HuH-7.5 (cell line): ENCODE measurements around the gene NPHP1.
A peak's percentile ranks its signal among the peaks of the same experiment; 100 is the strongest.
"Not testable (repeated sequence)": the region's sequence is repeated elsewhere in the genome, so short reads cannot be mapped to it uniquely, and the experiment has no call there.

Experiments
- DNase-seq: peaks from one replicate; pipeline ENCODE4 v3.0.0; 2011; ENCODE audit warnings: low spot score

NPHP1 gene

DNA sequence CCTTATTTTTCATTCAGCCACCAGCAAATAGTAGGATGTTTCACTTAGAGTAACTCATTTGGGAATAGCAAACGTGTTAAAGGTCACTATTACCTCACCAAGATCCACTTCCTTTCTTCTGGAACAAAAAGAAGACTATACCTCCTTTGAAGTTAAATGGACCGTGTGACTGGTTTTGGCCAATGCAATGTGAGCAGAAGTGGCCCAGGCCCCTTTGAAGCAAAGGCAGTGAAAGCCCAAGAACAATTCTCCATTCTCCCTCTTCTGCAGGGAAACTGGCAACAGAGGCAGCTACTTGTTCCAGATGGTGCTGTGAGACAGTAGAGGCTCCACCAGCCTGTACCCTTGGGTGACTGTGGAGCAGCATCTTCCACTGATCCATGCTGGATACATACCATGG is 77.9 kb downstream of the NPHP1 start:
- DNase-seq, result no peak

DNA sequence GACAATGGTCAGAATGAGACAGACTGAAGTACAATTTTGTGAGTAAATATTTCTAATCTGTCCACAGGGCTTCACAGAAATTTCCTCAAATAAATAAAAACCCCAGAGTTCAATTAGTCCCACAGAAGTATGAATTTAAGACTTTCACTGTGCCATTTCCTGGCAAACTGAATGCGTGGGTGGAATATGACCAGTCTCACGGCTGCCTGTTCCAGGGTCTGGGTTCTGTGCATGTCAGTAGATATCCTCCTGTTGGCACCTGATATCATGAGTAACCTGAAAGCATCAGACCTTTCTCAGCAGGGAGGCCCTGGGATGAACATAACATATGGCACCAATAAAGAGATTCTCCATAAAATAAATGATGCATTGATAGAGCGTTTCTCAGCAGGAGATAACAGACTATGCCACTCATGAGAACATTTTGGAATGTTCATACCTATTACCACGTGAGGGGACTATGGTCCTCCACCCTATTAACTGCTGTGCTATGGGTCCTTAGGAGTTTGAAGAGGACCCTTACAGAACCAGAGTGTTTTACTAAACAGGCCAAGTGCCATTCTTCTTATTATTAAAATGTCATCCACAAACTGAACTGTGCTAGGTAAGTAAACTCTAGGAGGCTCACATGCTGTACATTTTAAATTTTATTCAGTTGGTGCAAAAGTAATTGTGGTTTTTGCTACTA is 78.6 kb downstream of the NPHP1 start:
- no peak for DNase-seq

DNA sequence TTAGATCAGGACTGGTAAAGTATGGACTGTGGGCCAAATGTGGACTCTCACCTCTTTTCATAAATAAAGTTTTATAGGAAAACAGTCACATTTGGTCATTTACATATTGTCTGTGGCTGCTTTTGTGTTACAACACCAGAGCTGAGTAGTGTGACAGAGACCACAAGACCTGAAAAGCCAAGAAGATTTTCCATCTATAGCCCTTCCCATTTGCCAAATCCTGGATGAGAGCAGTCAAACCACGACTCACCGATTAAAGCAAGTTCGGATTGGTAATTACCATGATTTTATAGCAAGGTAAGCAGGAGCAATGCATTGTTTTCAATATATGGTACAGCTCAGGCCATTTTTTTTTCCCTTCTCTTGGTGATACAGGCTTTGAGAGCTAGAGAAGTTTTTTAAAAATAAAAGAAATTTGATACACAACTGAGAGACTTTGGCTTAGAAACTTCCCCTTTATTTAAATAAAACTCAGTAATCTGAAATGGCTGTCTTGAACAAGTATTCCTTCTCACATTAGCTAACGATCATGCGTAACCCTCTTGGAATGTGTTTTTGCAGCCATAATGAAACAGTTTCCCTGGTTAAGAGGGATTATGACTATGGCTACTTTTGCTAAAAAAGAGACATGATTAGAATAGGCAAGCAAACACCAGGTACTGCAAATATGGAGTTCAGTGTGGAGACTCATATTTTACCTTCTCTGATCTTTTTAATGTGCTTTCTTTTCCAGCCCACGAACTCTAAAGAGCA is 79.7 kb downstream of the NPHP1 start:
- DNase-seq, result no peak

DNA sequence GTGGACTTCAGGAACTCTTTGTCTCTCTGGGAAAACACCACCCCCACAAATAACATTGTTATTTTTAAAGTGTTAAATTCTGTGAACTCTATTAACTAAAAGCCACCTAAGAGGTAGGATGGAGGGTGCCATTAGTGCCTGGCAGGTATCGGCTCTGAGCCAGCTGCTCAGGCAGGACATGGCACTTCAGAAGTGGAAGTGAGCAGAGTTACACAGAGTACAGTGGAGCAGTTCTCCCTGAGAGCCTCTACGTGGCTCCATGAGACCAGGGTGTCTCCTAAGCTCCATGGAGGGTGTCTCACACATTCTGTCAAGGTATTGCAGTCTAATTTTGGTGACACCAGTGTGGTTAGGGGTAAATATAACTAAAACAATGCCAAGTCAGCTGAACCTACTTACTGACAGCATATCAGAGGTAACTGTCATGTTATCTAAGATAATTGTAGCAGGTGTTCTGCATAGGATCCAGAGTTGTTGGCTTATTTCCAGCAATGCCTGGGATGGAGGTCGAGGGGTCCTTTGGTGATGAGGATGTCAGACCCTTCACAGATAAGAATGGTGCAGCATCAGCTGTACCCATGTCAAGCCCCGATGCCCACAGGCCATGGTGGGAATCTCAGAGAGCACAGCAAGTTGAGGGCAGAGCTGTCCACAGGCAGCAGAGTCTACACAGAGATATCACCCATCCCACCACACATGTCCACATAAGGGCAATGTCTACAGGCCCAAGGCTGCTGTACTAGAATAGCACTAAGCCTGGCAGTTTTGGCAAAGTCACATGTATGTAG is 80.6 kb downstream of the NPHP1 start:
- no peak for DNase-seq

DNA sequence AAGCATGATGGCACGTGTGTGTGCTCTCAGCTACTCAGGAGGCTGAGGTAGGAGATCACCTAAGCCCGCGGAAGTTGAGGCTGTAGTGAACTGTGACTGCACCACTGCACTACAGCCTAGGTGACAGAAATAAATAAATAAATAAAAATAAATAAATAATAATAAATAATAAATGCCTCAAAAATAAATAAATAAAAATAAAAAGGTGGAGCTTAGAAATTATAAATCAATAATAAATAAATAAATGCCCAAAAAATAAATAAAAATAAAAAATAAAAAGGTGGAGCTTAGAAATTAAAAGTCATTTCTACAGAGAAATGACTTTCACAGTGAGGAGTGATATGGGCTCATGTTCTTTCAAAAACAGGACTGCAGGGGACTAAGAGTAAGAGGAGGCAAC is 83.2 kb downstream of the NPHP1 start:
- no peak for DNase-seq

DNA sequence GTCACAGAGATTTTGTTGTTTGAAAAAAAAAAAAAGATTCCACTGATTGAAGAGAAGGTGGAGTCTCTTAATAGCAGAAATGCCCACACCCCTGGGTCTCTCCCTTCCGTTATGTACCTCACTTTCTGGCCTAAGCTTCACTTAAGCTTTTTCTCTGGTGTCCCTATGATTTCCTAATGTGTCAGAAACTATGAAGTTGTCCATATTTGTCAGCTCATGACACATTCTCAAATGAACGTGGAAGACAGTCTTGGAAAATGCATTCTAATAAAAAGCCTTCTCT is 83.8 kb downstream of the NPHP1 start:
- no peak for DNase-seq

DNA sequence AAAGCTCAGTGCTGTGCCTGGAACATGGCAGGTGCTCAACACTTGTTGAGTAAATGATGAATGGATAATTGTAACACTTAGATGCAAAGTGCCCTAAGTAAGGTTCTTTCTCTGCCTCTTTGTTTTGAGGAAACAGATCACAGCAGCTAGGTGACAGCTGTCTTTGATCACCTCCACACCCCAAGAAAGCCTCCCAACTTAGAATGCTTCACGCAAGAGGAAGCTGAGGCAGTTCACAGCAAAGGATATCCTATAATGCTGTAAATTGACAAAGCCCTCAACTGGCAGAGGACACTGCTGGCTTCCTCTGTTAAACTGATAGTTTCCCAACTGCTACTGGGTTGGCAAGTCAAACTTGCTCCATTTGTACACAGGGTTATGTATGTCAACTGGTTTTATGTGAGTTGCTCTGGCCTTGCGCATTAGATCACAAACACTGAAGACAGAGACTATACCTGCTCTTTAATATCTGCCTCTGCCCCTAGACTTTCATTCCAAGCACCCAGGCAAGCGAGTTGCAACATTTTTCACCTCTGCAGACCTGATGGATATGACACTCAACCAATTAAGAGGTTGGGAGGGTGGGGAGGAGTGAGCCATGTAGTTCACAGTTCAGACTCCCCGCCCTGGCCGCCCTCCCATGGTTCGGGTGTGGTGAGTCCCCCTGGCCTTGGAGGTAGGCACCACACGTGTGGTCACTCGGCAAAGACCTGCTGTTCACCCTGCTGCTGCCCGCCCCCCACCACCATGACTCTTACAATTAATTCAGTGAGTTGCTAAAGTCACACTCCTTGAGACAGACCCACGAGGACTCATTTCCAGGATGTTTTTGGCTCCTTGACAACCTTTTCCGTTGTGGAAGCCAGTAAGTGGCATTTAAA is 84.4 kb downstream of the NPHP1 start:
- DNase-seq, result no peak

DNA sequence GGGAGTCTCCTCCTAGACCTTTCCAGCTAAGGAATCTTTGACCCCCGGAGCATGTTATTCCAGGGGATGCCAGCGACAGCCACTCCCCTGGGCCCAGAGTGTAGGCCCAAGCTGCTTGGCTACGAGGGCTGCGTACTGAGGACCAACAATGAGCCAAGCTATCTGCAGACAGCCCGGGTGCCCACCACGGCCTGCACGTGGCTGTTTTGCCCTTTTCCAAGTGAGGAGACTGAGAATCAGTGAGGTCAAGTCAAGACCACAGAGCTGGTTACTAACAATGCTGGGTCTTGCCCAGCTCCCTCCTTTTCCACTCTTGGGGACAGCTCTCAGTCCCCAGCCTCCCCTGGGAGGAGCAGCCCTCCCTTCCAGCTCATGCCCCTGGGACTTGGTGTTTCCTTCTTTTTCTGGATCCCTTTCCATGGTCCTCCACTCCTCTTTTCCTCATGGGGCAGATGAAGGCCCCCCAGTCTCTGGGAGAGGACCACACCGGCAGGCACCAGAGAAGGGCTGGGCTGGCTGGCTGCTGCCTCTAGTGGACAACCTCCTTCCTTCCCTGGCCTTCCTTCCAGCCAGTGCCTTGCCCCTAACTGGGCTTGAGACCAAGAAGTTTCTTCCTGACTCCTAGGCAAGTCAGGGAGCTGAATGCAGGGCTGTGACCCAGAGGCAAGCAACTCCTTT is 88.6 kb downstream of the NPHP1 start:
- DNase-seq, result peak; percentile 57

DNA sequence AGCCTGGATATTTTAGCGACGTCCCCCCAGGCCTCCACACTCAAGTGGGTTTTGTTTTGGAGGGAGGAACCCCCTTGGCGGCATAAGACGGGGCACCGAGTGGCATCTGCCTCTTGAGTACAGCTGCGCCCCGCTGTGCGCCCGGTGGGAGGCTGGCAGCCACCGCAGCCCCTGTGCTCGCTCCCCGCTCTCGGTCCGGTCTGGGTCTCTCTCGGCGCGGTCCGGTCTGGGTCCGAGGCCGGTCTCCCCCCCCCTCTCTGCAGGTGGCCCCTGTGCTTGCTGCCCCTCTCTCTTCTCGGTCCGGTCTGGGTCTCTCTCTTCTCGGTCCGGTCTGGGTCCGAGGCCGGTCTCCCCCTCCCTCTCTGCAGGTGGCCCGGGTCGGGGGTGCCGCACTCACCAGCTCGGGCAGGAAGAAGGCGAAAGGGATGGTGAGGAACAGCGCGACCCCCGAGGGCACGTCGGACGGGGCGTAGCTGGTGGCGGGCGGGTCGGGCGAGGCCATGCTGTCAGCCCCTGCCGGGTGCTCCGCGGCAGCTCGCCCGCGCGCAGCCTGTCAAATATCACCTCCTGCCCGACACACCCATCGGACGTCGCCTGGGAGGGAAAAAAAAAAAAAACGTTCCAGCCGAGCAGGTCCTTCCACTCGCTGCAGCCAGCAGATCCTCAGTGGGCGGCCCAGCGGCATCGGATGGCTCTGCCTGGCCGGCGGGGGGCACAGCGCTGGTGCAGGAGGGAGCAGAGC is 89.4 kb downstream of the NPHP1 start, which contains the start of gene MALL:
Gene MALL, minus strand, starts transcription at position 532 of the 742 bp plus-strand sequence. Its CDS starts 30 bp downstream, at position 502.
- peak; percentile 59 for DNase-seq

DNA sequence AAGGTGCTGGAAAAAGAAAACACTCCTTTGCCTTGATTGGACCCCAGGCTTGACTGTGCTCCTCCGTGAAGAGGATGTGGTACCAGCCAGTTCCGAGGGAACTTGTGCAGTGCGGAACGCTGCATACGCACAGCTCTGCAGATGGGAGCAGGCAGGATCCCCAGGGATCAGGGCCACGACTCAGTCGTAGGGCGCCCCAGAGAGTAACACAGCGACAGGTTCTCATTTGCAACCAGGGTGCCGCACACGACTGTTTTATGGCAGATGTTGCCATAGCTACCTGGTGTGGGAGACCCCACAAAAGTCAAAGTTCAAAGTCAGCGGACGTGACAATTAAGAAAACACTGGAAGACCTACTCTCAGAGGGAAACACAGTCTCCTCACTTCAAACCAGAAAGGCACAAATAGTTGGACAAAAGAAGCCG is 90.0 kb downstream of the NPHP1 start:
- no peak for DNase-seq

DNA sequence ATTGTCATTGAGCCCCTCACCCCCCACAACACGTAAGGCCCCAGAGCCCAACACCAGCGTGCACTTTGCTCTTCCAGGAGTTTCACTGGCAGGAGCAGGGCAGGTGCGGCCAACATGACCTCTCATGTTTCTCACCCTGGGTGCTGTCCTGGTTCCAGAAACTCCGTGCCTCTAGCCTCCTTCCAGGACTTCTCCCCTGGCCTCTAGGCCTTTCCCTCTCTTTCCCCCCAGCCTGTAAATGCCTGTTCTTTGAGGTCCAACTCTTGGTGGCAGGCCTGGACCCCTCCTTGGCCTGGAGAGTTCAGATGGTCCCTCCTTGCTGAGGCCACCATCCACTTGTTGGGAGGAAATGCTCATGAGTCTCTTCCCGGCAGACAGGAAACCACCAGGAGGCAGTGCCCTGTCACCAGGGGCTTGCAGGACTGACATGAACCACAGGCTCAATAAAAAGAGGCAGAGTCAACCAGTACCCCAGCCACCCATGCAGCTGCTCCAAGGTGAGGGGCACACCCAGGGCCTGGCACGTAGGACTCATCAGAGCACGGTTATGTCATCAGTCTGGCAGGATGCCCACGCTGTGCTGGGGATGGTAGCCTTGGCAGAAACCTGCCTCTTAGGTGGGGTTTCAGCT is 90.7 kb downstream of the NPHP1 start:
- no peak for DNase-seq

DNA sequence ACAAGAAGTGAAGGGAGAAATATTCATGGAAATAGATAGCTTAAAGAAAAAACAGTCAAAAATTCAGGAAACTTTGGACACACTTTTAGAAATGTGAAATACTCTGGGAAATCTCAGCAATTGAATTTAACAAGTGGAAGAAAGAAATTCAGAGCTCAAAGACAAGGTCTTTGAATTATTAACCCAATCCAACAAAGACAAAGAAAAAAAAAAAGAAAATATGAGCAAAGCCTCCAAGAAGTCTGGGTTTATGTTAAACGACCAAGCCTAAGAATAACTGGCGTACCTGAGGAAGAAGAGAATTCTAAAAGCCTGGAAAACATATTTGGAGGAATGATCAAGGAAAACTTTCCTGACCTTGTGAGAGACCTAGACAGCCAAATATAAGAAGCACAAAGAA is 96.5 kb downstream of the NPHP1 start:
- not testable (repeated sequence) for DNase-seq

DNA sequence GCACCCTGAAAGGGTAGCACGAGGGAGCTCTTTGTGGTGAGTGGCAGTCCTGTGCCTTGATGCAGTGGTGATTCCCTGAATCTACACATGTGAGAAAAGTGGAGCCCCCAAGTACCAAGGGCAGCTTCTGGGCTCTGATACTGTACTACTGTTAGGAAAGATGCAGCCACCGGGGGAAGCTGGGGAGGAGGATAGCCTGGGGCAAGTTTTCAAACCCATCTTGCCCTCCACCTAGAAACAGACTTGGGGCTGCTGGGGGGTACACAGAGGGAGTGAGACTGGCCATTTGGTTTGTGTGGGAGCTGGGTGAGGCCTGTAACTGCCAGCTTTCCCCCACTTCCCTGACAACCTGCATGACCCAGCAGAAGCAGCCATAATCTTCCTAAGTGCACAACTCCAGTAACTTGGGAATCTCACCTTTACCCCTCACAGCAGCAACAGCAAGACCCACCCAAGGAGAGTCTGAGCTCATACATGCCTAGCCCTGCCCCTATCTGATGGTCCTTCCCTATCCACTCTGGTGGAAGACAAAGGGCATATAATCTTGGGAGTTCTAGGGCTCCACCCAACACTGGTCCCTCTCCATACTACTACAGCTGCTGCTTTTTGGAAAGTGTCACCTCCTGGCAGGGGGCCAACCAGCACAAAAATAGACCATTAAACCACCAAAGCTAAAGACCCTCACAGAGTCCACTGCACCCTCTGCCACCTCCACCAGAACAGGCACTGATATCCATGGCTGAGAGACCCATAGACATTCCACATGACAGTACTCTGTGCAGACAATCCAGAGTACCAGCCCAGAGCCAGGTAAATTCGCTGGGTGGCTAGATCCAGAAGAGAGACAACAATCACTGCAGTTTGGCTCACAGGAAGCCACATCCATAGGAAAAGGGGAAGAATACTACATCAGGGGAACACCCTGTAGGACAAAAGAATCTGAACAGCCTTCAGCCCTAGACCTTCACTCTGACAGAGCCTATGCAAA is 97.4 kb downstream of the NPHP1 start:
- DNase-seq, result no peak

DNA sequence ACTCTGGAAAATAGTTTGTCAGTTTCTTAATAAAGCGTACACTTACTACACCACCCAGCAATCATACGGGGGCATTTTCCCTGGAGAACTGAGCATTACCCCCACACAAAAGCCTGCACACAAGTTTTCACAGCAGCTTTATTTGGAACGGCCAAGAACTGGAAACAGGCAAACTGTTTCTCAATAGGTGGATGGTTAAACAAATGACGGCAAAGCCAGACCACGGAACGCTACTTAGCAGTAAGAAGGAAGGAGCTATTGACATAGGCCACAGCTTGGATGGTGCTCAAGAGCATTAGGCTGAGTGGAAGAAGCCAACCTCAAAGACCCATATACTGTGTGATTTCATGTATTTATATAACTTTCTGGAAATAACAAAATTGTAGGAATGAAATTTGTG is 98.2 kb downstream of the NPHP1 start:
- no peak for DNase-seq

DNA sequence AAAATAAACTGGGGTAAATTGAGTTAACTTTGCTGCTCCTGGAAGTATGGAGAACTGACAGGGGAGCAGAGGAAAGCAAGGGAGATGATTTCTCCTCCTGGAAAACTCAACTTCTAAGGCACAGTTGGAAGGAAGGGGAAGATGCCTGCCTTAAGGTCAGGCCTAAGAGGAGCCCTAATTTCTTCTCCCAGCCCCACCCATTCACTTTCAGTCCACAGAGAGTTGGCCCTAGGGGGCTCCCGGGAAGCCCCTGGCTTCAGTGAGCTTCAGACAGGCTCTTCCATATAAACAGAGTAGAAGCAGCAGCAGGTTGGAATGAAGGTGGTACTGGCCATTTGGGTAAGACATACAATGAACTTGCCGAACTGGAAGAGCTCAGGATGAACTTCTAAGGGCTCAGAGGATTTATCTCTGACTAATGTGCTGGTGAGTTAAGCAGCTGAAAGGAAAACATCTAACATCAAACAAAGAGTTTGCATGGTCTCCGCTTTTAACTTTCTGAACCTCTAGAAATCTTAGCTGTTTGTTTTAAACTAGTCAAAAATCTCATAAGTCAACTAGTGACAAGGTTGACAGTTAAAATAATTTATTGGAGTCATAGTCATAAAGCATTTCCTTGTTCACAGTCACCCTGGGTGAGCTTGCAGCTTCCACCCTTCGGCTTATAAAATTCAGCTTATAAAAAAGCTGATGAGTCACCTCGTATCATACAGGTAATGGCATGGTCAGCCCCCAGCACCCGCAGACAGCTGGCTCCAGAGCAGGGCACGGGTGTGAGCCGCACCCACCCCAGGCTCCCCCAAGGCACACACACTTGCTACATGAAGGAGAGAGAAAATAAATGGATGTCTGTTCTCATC is 99.0 kb downstream of the NPHP1 start:
- DNase-seq, result no peak

DNA sequence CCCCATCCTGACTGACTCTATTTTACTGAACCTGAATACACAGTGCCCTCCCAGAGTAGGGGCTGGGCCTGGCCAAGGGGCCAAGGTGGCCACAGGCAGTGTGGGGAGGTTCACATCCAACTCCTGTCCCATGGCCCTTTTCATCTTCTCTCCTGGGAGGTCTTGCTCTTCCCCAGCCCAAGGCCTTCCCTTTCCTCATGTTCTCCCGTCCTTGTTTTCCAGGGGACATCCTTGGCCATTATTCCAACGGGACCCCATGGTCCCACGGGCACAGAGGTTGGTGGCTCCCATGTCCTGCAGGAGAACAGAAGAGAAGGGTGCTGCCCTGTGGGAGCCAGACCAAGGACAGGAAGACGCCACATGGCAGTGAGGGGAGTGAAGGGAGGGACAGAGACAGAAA is 99.6 kb downstream of the NPHP1 start:
- DNase-seq, result no peak

DNA sequence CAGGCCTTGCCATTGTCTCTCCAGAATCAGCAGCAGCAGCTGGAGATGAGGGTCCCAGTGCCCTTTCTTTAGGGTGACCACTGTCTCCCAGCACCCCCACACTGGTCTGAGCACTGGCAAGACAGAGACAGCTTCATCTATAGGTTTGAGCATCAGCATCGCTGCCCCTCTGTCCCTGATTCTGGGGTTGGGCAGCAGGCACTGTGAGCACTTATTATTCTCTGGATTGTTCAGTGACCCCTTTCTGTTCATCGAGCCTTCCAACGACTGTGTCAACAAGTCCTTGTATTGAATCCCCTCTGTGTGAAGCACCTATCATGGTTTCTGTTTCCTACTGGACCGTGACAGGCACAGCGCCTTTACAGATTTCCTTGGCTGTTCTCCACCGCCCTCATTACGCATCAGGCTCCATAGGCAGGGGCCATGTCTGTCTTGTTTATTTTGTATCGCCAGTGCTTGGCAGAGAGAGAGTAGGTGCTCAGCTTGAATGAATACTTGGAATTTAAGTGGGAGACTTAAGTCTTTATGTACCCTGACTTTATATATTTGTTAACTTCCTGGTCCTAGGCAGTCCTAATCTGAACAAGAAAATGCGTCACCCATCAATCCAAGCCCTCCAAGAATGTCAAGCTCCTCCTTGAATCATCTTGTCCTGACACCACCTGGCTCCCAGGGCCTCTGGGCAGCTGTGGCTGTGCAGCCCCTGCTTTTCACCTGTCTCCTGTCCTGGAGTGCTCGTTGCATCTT is 100.6 kb downstream of the NPHP1 start:
- no peak for DNase-seq
